ENCODE results near the gene SPESP1. TPM values are rescaled to one million over a fixed set of nuclear protein-coding genes. Genes with fewer than 3 reads are reported as not detected.
A peak's percentile ranks its signal among the peaks of the same experiment; 100 is the strongest.

Gene SPESP1
- total and polyA plus RNA-seq, 9 of the 15 experiments (the other 6 are each of a cell fraction or from before 2014, with no cell fraction given) = not detected

- TF ChIP-seq GTF2B (IDR thresholded peaks at IDR 0.05; ENCODE audit: extremely low read depth, insufficient read length) = no peak
- TF ChIP-seq ZNF644 (tag; IDR thresholded peaks at IDR 0.05; ENCODE audit: low read depth) = peak; percentile 96
- no peak for TF ChIP-seq SNAPC5 (CRISPR knock-in tag; IDR thresholded peaks at IDR 0.05)
- no peak for TF ChIP-seq U2AF2 (optimal IDR thresholded peaks at IDR 0.05; ENCODE audit: low read depth, low read length)
- peak; percentile 33; the same call in 1 of the 2 replicates for TF ChIP-seq ZSCAN29 (IDR thresholded peaks at IDR 0.05)
- no peak for TF ChIP-seq E2F5 (CRISPR knock-in tag; IDR thresholded peaks at IDR 0.05)
- TF ChIP-seq ZFP1 (CRISPR knock-in tag; IDR thresholded peaks at IDR 0.05) = no peak
- TF ChIP-seq MGA (IDR thresholded peaks at IDR 0.05) = no peak
- peak; percentile 93 for TF ChIP-seq ZNF766 (CRISPR knock-in tag; conservative IDR thresholded peaks at IDR 0.05)
- peak; percentile 93 for TF ChIP-seq ZBED1 (IDR thresholded peaks at IDR 0.05)
- peak; percentile 95 for TF ChIP-seq CHAMP1 (IDR thresholded peaks at IDR 0.05)
- no peak for TF ChIP-seq TAF9B (IDR thresholded peaks at IDR 0.05; ENCODE audit: partially characterized antibody)
Observed at GRCh38 chr15:68991723-68992122, 61.4 kb downstream of the SPESP1 start (continued).

Measured in K562 (cell line).